ENCODE measurements around the gene IL1R2. TPM values are rescaled to one million over a fixed set of nuclear protein-coding genes. Genes with fewer than 3 reads are reported as not detected.

Gene IL1R2
- total RNA-seq, 1 donor from 2014 or later: 0.96 TPM

DNA sequence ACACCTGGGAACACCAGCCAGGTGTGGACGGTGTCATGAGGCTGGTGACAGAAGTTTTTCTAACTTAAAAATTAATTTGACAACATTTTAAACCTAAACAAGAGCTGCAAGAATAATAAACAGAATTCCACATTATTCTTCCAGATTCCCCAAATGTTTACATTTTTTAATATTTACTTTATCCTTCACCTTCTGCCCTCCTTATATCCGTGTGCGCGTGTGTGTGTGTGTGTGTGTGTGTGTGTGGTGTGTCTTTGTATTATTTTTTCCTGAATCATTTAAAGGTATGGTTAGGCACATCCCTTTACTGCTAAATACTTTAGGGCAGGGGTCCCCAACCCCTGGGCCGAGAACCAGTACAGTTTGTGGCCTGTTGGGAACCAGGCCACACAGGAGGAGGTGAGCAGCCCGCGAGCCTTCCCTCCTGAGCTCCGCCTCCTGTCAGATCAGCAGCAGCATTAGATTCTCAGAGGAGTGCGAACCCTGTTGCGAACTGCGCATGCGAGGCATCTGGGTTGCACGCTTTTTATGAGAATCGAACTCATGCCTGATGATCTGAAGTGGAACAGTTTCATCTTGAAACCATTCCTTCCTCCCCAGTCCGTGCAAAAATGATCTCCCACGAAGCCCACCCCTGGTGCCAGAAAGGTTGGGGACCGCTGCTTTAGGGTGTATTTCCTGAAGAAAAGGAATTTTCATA, 16.4 kb upstream of the IL1R2 start:
- Histone ChIP-seq H3K27me3 (ENCODE audit: low read depth) (peaks cover 11% of the 10 kb centered on the region), H3K36me3 (no peaks in the 10 kb centered on the region), H3K9me3 (replicated peaks) (peaks cover 4% of the 10 kb centered on the region), H3K4me1 (no peaks in the 10 kb centered on the region), H3K27ac (replicated peaks) (no peak overlapping the region), H3K4me3 (no peak overlapping the region)
- DNase-seq: no peak
- intact Hi-C loops (cut with micrococcal nuclease): no loop called here
- TF ChIP-seq, protein P1, sequence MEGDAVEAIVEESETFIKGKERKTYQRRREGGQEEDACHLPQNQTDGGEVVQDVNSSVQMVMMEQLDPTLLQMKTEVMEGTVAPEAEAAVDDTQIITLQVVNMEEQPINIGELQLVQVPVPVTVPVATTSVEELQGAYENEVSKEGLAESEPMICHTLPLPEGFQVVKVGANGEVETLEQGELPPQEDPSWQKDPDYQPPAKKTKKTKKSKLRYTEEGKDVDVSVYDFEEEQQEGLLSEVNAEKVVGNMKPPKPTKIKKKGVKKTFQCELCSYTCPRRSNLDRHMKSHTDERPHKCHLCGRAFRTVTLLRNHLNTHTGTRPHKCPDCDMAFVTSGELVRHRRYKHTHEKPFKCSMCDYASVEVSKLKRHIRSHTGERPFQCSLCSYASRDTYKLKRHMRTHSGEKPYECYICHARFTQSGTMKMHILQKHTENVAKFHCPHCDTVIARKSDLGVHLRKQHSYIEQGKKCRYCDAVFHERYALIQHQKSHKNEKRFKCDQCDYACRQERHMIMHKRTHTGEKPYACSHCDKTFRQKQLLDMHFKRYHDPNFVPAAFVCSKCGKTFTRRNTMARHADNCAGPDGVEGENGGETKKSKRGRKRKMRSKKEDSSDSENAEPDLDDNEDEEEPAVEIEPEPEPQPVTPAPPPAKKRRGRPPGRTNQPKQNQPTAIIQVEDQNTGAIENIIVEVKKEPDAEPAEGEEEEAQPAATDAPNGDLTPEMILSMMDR (IDR thresholded peaks at IDR 0.05; ENCODE audit: borderline replicate concordance): no peak

DNA sequence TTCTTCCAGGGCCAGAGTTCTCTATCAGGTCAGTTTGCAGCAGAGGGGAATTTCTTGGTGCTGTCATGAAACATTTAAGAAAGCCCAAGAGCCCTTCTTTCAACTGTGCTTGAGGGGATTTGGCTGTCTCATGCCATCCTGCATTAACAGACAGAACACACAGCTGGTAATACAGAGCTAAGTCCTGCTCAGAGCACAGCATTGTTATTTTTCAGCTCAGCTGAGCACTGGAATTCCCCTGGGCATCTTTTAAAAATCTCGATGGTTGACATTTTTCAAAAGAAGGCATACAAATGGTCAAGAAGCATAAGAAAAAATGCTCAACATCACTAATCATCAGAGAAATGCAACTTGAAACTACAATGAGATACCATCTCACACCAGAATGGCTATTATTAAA, 14.9 kb upstream of the IL1R2 start:
- no peak for DNase-seq
- TF ChIP-seq, protein P1 (IDR thresholded peaks at IDR 0.05; ENCODE audit: borderline replicate concordance): no peak
- Histone ChIP-seq H3K36me3 (no peaks in the 10 kb centered on the region), H3K27me3 (ENCODE audit: low read depth) (peaks cover 11% of the 10 kb centered on the region), H3K4me1 (no peaks in the 10 kb centered on the region), H3K27ac (replicated peaks) (no peak overlapping the region), H3K4me3 (no peak overlapping the region), H3K9me3 (replicated peaks) (no peaks in the 10 kb centered on the region)
- intact Hi-C loops (cut with micrococcal nuclease): no loop called here

DNA sequence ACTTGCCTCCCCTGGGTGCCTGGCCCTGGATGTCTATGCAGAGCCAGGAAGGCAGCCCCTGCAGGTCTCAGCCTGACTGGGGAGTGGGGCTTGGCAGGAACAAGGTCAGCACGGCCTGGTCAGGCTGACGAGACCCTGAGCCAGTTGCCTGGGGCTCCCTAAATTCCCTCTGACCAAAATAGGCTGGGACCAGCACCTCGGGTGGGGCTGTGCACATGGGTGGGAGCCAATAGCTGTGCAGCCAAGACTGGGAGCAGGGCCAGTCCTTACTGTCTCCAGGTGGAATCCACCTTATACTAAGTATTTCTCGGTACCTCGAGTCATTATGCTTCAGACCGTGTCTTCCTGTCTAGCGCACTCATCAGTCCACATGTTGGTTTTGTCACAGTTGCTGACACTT, 11.4 kb upstream of the IL1R2 start:
- no peak overlapping the region for H3K27ac ChIP-seq (replicated peaks)
- peaks cover 15% of the 10 kb centered on the region for H3K27me3 ChIP-seq (ENCODE audit: low read depth)
- no peaks in the 10 kb centered on the region for H3K36me3 ChIP-seq
- no peaks in the 10 kb centered on the region for H3K9me3 ChIP-seq (replicated peaks)
- H3K4me3 ChIP-seq: no peak overlapping the region
- DNase-seq: no peak
- TF ChIP-seq, protein P1 (IDR thresholded peaks at IDR 0.05; ENCODE audit: borderline replicate concordance): no peak
- intact Hi-C loops (cut with micrococcal nuclease): loop anchor here (10.0 kb wide), 1 partner anchor 96 kb away; no protein-coding TSS in a partner anchor
- H3K4me1 ChIP-seq: peaks cover 8% of the 10 kb centered on the region

GRCh38 chr2:101981066-101981465, 10.7 kb upstream of the IL1R2 start:
- H3K36me3 ChIP-seq: no peaks in the 10 kb centered on the region
- no peaks in the 10 kb centered on the region for H3K9me3 ChIP-seq (replicated peaks)
- intact Hi-C loops (cut with micrococcal nuclease): loop anchor here (10.0 kb wide), 1 partner anchor 96 kb away; no protein-coding TSS in a partner anchor
- TF ChIP-seq, protein P1 (IDR thresholded peaks at IDR 0.05; ENCODE audit: borderline replicate concordance): no peak
- H3K27ac ChIP-seq (replicated peaks): no peak overlapping the region
- no peak for DNase-seq
- H3K4me1 ChIP-seq: peaks cover 8% of the 10 kb centered on the region
- H3K4me3 ChIP-seq: no peak overlapping the region
- H3K27me3 ChIP-seq (ENCODE audit: low read depth): peaks cover 14% of the 10 kb centered on the region

DNA sequence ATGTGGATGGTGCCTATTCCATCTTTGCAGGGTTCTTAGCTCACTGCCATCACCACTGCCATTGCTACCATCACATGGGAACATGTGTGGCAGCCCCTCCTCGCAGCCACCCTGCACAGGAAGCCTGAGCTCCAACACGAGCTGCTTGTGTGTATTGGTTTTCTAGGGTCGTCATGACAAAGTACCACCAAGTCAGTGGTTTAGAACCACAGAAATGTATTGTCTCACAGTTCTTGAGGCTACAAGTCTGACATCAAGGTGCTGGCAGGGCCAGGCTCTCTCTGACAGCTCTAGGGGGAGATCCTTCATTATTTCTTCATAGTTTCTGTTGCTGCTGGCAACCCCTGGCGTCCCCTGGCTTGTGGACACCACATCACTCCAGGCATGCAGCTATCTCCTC, 10.3 kb upstream of the IL1R2 start:
- H3K27me3 ChIP-seq (ENCODE audit: low read depth): peaks cover 10% of the 10 kb centered on the region
- H3K27ac ChIP-seq (replicated peaks): no peak overlapping the region
- H3K9me3 ChIP-seq (replicated peaks): no peaks in the 10 kb centered on the region
- TF ChIP-seq, protein P1 (IDR thresholded peaks at IDR 0.05; ENCODE audit: borderline replicate concordance): no peak
- H3K36me3 ChIP-seq: no peaks in the 10 kb centered on the region
- no peak for DNase-seq
- intact Hi-C loops (cut with micrococcal nuclease): loop anchor here (10.0 kb wide), 1 partner anchor 97 kb away; no protein-coding TSS in a partner anchor
- peaks cover 8% of the 10 kb centered on the region for H3K4me1 ChIP-seq
- no peak overlapping the region for H3K4me3 ChIP-seq
